Fibroblast of the aortic adventitia (primary cell): ENCODE measurements around the gene HMMR. TPM values are rescaled to one million over a fixed set of nuclear protein-coding genes. Genes with fewer than 3 reads are reported as not detected.
A peak's percentile ranks its signal among the peaks of the same experiment; 100 is the strongest.

ENCODE experiments used
- DNase-seq: peaks from one replicate; pipeline ENCODE4 v3.0.0-alpha.2; 2010; ENCODE audit warnings: low read depth
- H3K4me3 ChIP-seq: 2 replicates; pipeline ENCODE4 v1.5.1; 2011; ENCODE audit warnings: low read depth, mild to moderate bottlenecking, control low read depth, low read length, moderate library complexity
- total RNA-seq: library from RNA; depleted of rRNA; stranded (reverse); fragments of >200 nt; gene quantifications from 2 replicates; pipeline ENCODE4 v1.2.3, GENCODE V29; 2012; ENCODE audit warnings: low replicate concordance
- TF ChIP-seq, protein P1 (sequence below): IDR thresholded peaks from 2 replicates; pipeline ENCODE4 v1.5.1; 2011; ENCODE audit warnings: mild to moderate bottlenecking, low read length, control low read depth, inconsistent platforms; ENCODE audit not compliant: insufficient read depth

HMMR gene
- total RNA-seq, 1 donor, result 37.2 TPM

GRCh38 chr5:163456840-163457239 is 3.6 kb upstream of the HMMR start:
- no peak for DNase-seq
- TF ChIP-seq, protein P1, sequence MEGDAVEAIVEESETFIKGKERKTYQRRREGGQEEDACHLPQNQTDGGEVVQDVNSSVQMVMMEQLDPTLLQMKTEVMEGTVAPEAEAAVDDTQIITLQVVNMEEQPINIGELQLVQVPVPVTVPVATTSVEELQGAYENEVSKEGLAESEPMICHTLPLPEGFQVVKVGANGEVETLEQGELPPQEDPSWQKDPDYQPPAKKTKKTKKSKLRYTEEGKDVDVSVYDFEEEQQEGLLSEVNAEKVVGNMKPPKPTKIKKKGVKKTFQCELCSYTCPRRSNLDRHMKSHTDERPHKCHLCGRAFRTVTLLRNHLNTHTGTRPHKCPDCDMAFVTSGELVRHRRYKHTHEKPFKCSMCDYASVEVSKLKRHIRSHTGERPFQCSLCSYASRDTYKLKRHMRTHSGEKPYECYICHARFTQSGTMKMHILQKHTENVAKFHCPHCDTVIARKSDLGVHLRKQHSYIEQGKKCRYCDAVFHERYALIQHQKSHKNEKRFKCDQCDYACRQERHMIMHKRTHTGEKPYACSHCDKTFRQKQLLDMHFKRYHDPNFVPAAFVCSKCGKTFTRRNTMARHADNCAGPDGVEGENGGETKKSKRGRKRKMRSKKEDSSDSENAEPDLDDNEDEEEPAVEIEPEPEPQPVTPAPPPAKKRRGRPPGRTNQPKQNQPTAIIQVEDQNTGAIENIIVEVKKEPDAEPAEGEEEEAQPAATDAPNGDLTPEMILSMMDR, result no peak
- H3K4me3 ChIP-seq, result no peak overlapping the region

DNA sequence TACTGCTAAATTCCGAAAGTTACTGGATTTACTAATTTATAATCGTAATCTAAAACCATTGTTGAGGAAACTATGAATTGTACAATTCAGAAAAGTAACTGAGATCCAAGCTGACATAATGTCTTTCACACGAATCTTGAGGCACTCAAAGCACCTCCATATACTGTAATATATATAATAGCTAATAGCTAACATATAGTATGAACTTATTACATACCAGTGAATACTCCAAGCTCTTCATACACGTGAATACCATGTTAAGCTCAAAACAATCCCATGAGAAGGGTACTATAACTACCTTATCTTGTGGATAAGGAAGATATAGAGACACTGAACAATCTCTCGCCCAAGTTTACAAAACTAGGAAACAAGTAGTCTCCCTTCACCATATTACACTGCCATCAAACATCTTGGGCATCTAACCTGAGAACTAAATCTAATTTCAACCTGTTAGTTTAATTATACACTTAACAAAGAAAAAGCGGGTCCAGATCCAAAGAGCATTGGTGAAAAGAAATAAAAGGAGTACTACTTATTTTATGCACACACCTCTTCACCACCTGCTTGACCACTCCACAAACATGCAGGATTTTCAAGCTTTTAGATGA is 1.6 kb upstream of the HMMR start:
- H3K4me3 ChIP-seq, result peak overlapping the region; percentile 84
- TF ChIP-seq, protein P1, result no peak
- DNase-seq, result no peak

GRCh38 chr5:163459462-163459818 is 992 bp upstream of the HMMR start:
- DNase-seq, result peak; percentile 16
- peak overlapping the region; percentile 84 for H3K4me3 ChIP-seq
- TF ChIP-seq, protein P1, result no peak

GRCh38 chr5:163459819-163460561 is 442 bp upstream of the HMMR start, which contains the start of gene NUDCD2:
Gene NUDCD2, minus strand, starts transcription at chr5:163460102. Its CDS starts 52 bp downstream, at chr5:163460050.
- TF ChIP-seq, protein P1, result peak; percentile 32
- peak; percentile 99 for DNase-seq
- peak within 1 kb of the TSS; percentile 84 for H3K4me3 ChIP-seq

- DNase-seq, result no peak
- TF ChIP-seq, protein P1, result no peak
- no peak overlapping the region for H3K4me3 ChIP-seq
Observed at GRCh38 chr5:163463063-163463435, 2.6 kb downstream of the HMMR start.

DNA sequence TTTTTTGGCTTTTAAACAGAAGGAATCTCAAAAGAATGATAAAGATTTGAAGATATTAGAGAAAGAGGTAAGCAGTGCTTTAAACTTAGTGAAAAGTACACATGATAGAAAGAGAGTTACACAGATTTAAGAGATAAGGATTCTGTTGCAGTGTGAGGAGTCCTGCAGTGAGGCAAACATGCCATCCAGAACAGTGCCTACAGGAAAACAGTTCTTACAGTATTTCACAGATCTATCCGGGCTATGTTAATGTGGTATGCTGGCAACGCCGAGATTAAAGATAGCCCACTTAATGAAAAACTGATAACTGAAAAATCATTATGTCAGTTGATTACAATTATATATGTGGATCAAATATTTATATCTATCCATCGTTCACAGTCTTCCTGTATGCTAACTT is 7.2 kb downstream of the HMMR start:
- no peak for DNase-seq
- TF ChIP-seq, protein P1, result no peak
- no peak overlapping the region for H3K4me3 ChIP-seq
